GM19397 (cell line): Measurements from ENCODE around the gene MS4A18.
"Not testable (repeated sequence)": the region's sequence is repeated elsewhere in the genome, so short reads cannot be mapped to it uniquely, and the experiment has no call there.

Experiments
- ATAC-seq: cut with Tn5 transposase; IDR thresholded peaks from one replicate; pipeline ENCODE4 v1.9.1; 2021; ENCODE audit warnings: mild to moderate bottlenecking, moderate library complexity; ENCODE audit not compliant: unreplicated experiment

Gene MS4A18

GRCh38 chr11:60724420-60724819 lies at the start of gene MS4A18:
TSS of gene MS4A18 (plus strand) at chr11:60724720.
- ATAC-seq: no peak

- not testable (repeated sequence) for ATAC-seq
These were observed 46.3 kb upstream of the MS4A18 start for GRCh38 chr11:60678231-60678630.

GRCh38 chr11:60679879-60680278 lies 44.6 kb upstream of the MS4A18 start:
- no peak for ATAC-seq

GRCh38 chr11:60680455-60681119 lies 43.9 kb upstream of the MS4A18 start:
- no peak for ATAC-seq

GRCh38 chr11:60684541-60684848 lies 40.0 kb upstream of the MS4A18 start:
- ATAC-seq: not testable (repeated sequence)

GRCh38 chr11:60691661-60692060 lies 32.9 kb upstream of the MS4A18 start:
- no peak for ATAC-seq

- no peak for ATAC-seq
These were observed 25.2 kb upstream of the MS4A18 start, which contains the start of gene MS4A8 for GRCh38 chr11:60699284-60699691. TSS of gene MS4A8 (plus strand) at chr11:60699612. CDS start at chr11:60700861, 1,249 bp downstream.

GRCh38 chr11:60699936-60700335 lies 24.6 kb upstream of the MS4A18 start:
- no peak for ATAC-seq

- ATAC-seq: no peak
These were observed 23.6 kb upstream of the MS4A18 start for GRCh38 chr11:60700689-60701468.

- no peak for ATAC-seq
These were observed 23.1 kb upstream of the MS4A18 start for GRCh38 chr11:60701469-60701818.

GRCh38 chr11:60703374-60703773 lies 21.1 kb upstream of the MS4A18 start:
- no peak for ATAC-seq

GRCh38 chr11:60705895-60706294 lies 18.6 kb upstream of the MS4A18 start:
- no peak for ATAC-seq

GRCh38 chr11:60706931-60707330 lies 17.6 kb upstream of the MS4A18 start:
- no peak for ATAC-seq

GRCh38 chr11:60710482-60710881 lies 14.0 kb upstream of the MS4A18 start:
- ATAC-seq: no peak

- no peak for ATAC-seq
These were observed 13.2 kb upstream of the MS4A18 start for GRCh38 chr11:60711276-60711675.

- ATAC-seq: not testable (repeated sequence)
These were observed 11.1 kb upstream of the MS4A18 start for GRCh38 chr11:60713423-60713822.

GRCh38 chr11:60717956-60718355 lies 6.6 kb upstream of the MS4A18 start:
- no peak for ATAC-seq

GRCh38 chr11:60718524-60719316 lies 5.8 kb upstream of the MS4A18 start:
- no peak for ATAC-seq

- no peak for ATAC-seq
These were observed 5.1 kb upstream of the MS4A18 start for GRCh38 chr11:60719391-60719790.

- no peak for ATAC-seq
These were observed 4.1 kb upstream of the MS4A18 start for GRCh38 chr11:60720460-60720859.

GRCh38 chr11:60725592-60725991 lies 1.1 kb downstream of the MS4A18 start:
- ATAC-seq: no peak

- no peak for ATAC-seq
These were observed 7.1 kb downstream of the MS4A18 start for GRCh38 chr11:60731586-60731985.
